ENCODE data around the gene FLYWCH1.
A peak's percentile ranks its signal among the peaks of the same experiment; 100 is the strongest.
"Not testable (repeated sequence)": the region's sequence is repeated elsewhere in the genome, so short reads cannot be mapped to it uniquely, and the experiment has no call there.

FLYWCH1 gene

GRCh38 chr16:2884041-2884451 lies 27.7 kb upstream of the FLYWCH1 start:
- DNase-seq (no peak), ATAC-seq (no peak)
- H3K4me3 Mint-ChIP-seq = peak overlapping the region; percentile 94 to 96
- H3K9me3 Mint-ChIP-seq = peaks cover 3 to 7% of the 10 kb centered on the region in 2 donors
- peak overlapping the region; percentile 74 to 90 for H3K27ac Mint-ChIP-seq
- H3K4me1 Mint-ChIP-seq = peaks cover 9% of the 10 kb centered on the region
- H3K27me3 Mint-ChIP-seq = no peaks in the 10 kb centered on the region

GRCh38 chr16:2894231-2894630 lies 17.5 kb upstream of the FLYWCH1 start:
- no peak overlapping the region for H3K4me3 Mint-ChIP-seq
- ATAC-seq = no peak
- no peaks in the 10 kb centered on the region for H3K9me3 Mint-ChIP-seq
- no peak overlapping the region for H3K27ac Mint-ChIP-seq
- DNase-seq = no peak
- H3K27me3 Mint-ChIP-seq = no peaks in the 10 kb centered on the region
- peaks cover 5% of the 10 kb centered on the region for H3K4me1 Mint-ChIP-seq

- no peak overlapping the region for H3K4me3 Mint-ChIP-seq
- no peaks in the 10 kb centered on the region for H3K9me3 Mint-ChIP-seq
- H3K27ac Mint-ChIP-seq = no peak overlapping the region
- no peak for DNase-seq
- H3K27me3 Mint-ChIP-seq = no peaks in the 10 kb centered on the region
- no peak for ATAC-seq
- H3K4me1 Mint-ChIP-seq = peaks cover 5% of the 10 kb centered on the region
These were observed 15.9 kb upstream of the FLYWCH1 start for GRCh38 chr16:2895813-2896212.

GRCh38 chr16:2896480-2897010 lies 15.2 kb upstream of the FLYWCH1 start:
- Mint-ChIP-seq H3K9me3 (no peaks in the 10 kb centered on the region), H3K27me3 (no peaks in the 10 kb centered on the region), H3K4me1 (peaks cover 5% of the 10 kb centered on the region), H3K27ac (no peak overlapping the region), H3K4me3 (no peak overlapping the region)
- DNase-seq (no peak), ATAC-seq (no peak)

- Mint-ChIP-seq H3K27me3 (no peaks in the 10 kb centered on the region), H3K27ac (peak overlapping the region in 1 of 2 donors; percentile 74), H3K4me3 (no peak overlapping the region), H3K4me1 (peaks cover 5% of the 10 kb centered on the region), H3K9me3 (no peaks in the 10 kb centered on the region)
- DNase-seq (no peak), ATAC-seq (no peak)
These were observed 14.6 kb upstream of the FLYWCH1 start for GRCh38 chr16:2897110-2897509.

GRCh38 chr16:2898831-2899563 lies 12.7 kb upstream of the FLYWCH1 start:
- no peaks in the 10 kb centered on the region for H3K27me3 Mint-ChIP-seq
- H3K27ac Mint-ChIP-seq = peak overlapping the region in 1 of 2 donors; percentile 13
- no peak for ATAC-seq
- H3K4me1 Mint-ChIP-seq = peaks cover 10% of the 10 kb centered on the region
- no peak for DNase-seq
- H3K4me3 Mint-ChIP-seq = no peak overlapping the region
- H3K9me3 Mint-ChIP-seq = no peaks in the 10 kb centered on the region

GRCh38 chr16:2899564-2900072 lies 12.1 kb upstream of the FLYWCH1 start:
- H3K27ac Mint-ChIP-seq = peak overlapping the region; percentile 13 to 42
- no peak for ATAC-seq
- H3K27me3 Mint-ChIP-seq = no peaks in the 10 kb centered on the region
- H3K9me3 Mint-ChIP-seq = no peaks in the 10 kb centered on the region
- no peak for DNase-seq
- H3K4me1 Mint-ChIP-seq = peaks cover 14% of the 10 kb centered on the region
- H3K4me3 Mint-ChIP-seq = no peak overlapping the region

- H3K27me3 Mint-ChIP-seq = no peaks in the 10 kb centered on the region
- no peak for ATAC-seq
- H3K27ac Mint-ChIP-seq = peak overlapping the region in 1 of 2 donors; percentile 61
- H3K9me3 Mint-ChIP-seq = no peaks in the 10 kb centered on the region
- peaks cover 15% of the 10 kb centered on the region for H3K4me1 Mint-ChIP-seq
- no peak overlapping the region for H3K4me3 Mint-ChIP-seq
- no peak for DNase-seq
These were observed 11.1 kb upstream of the FLYWCH1 start for GRCh38 chr16:2900526-2901075.

- Mint-ChIP-seq H3K27me3 (no peaks in the 10 kb centered on the region), H3K9me3 (no peaks in the 10 kb centered on the region), H3K4me1 (peaks cover 34% of the 10 kb centered on the region), H3K4me3 (no peak overlapping the region), H3K27ac (no peak overlapping the region)
- DNase-seq (no peak), ATAC-seq (no peak)
These were observed 9.2 kb upstream of the FLYWCH1 start for GRCh38 chr16:2902337-2903130.

GRCh38 chr16:2904100-2904921 lies 7.4 kb upstream of the FLYWCH1 start:
- ATAC-seq (peak; percentile 68), DNase-seq (peak; percentile 83)
- Mint-ChIP-seq H3K27me3 (no peaks in the 10 kb centered on the region), H3K4me3 (peak overlapping the region; percentile 91 to 94), H3K4me1 (peaks cover 30% of the 10 kb centered on the region), H3K9me3 (no peaks in the 10 kb centered on the region), H3K27ac (peak overlapping the region; percentile 52 to 92)

- DNase-seq (no peak), ATAC-seq (no peak)
- Mint-ChIP-seq H3K27ac (peak overlapping the region; percentile 52 to 92), H3K27me3 (no peaks in the 10 kb centered on the region), H3K9me3 (no peaks in the 10 kb centered on the region), H3K4me1 (peaks cover 30% of the 10 kb centered on the region), H3K4me3 (peak overlapping the region; percentile 91 to 94)
These were observed 6.8 kb upstream of the FLYWCH1 start for GRCh38 chr16:2904922-2905240.

GRCh38 chr16:2905241-2905987 lies 6.3 kb upstream of the FLYWCH1 start:
- H3K9me3 Mint-ChIP-seq = no peaks in the 10 kb centered on the region
- H3K4me1 Mint-ChIP-seq = peaks cover 30% of the 10 kb centered on the region
- DNase-seq (peak; percentile 97 to 98), ATAC-seq (peak; percentile 80)
- H3K27ac Mint-ChIP-seq = peak overlapping the region in 1 of 2 donors; percentile 52
- H3K27me3 Mint-ChIP-seq = no peaks in the 10 kb centered on the region
- peak overlapping the region; percentile 91 to 94 for H3K4me3 Mint-ChIP-seq

- Mint-ChIP-seq H3K9me3 (no peaks in the 10 kb centered on the region), H3K4me3 (peak overlapping the region; percentile 75 to 87), H3K27me3 (no peaks in the 10 kb centered on the region), H3K27ac (peak overlapping the region; percentile 30 to 34), H3K4me1 (peaks cover 30% of the 10 kb centered on the region)
- ATAC-seq (no peak), DNase-seq (no peak)
These were observed 5.7 kb upstream of the FLYWCH1 start for GRCh38 chr16:2905988-2906387.

GRCh38 chr16:2907084-2907753 lies 4.5 kb upstream of the FLYWCH1 start:
- H3K27ac Mint-ChIP-seq, H3K9me3 Mint-ChIP-seq, ATAC-seq: not testable (repeated sequence)

More at GRCh38 chr16:2907084-2907753, 4.5 kb upstream of the FLYWCH1 start:
- peak; percentile 43 to 60 for DNase-seq
- peaks cover 37% of the 10 kb centered on the region for H3K4me1 Mint-ChIP-seq
- not testable (repeated sequence) for H3K4me3 Mint-ChIP-seq, H3K27me3 Mint-ChIP-seq

Data from stimulated activated naive CD8-positive, alpha-beta T cell treated with anti-CD3 and anti-CD28 coated beads, Interleukin-15, amount 100 ng/mL, for 72 hours (primary cell).